NT2/D1 (cell line): ENCODE measurements around the gene NOS1.

Experiments used
- DNase-seq: peaks from one replicate; pipeline ENCODE4 v3.0.0-alpha.2; 2011; ENCODE audit warnings: low read depth, low spot score
- H3K27me3 ChIP-seq: 2 replicates; pipeline ENCODE4 v1.6.0; 2011; ENCODE audit warnings: mild to moderate bottlenecking; ENCODE audit not compliant: insufficient read length, insufficient read depth
- H3K36me3 ChIP-seq: 2 replicates; pipeline ENCODE4 v1.6.1; 2011; ENCODE audit warnings: mild to moderate bottlenecking, low read length, mixed read lengths; ENCODE audit not compliant: insufficient read depth, insufficient read length
- H3K4me1 ChIP-seq: 2 replicates; pipeline ENCODE4 v1.5.1; 2011; ENCODE audit not compliant: insufficient read depth, insufficient read length
- H3K4me3 ChIP-seq: 2 replicates; pipeline ENCODE4 v1.5.1; 2011; ENCODE audit warnings: low read depth; ENCODE audit not compliant: insufficient read length
- H3K9ac ChIP-seq: 2 replicates; pipeline ENCODE4 v1.6.0; 2011; ENCODE audit warnings: low read depth; ENCODE audit not compliant: insufficient read length
- H3K9me3 ChIP-seq: 2 replicates; pipeline ENCODE4 v1.5.1; 2011; ENCODE audit warnings: mild to moderate bottlenecking, low read length; ENCODE audit not compliant: insufficient read depth
- SUZ12 ChIP-seq: IDR thresholded peaks from 2 replicates; pipeline ENCODE4 v1.6.1; 2011; ENCODE audit not compliant: insufficient read length, insufficient read depth; ENCODE audit errors: extremely low read depth
- YY1 ChIP-seq: IDR thresholded peaks from 2 replicates; pipeline ENCODE4 v1.6.1; 2011; ENCODE audit not compliant: insufficient read length, insufficient read depth
- ZNF274 ChIP-seq: IDR thresholded peaks from 2 replicates; pipeline ENCODE4 v1.6.1; 2011; ENCODE audit warnings: mild to moderate bottlenecking, low read depth, low read length

Gene NOS1

GRCh38 chr12:117362391-117362790 is 965 bp upstream of the NOS1 start:
- Histone ChIP-seq H3K4me1 (no peaks in the 10 kb centered on the region), H3K36me3 (no peaks in the 10 kb centered on the region), H3K4me3 (no peak overlapping the region), H3K27me3 (peaks cover 84% of the 10 kb centered on the region), H3K9me3 (no peaks in the 10 kb centered on the region), H3K9ac (no peak overlapping the region)
- DNase-seq, result no peak
- no peak for TF ChIP-seq YY1
- TF ChIP-seq ZNF274, result no peak
- no peak for TF ChIP-seq SUZ12

GRCh38 chr12:117361905-117362304 is 479 bp upstream of the NOS1 start:
- H3K9me3 ChIP-seq, result no peaks in the 10 kb centered on the region
- no peaks in the 10 kb centered on the region for H3K4me1 ChIP-seq
- no peak overlapping the region for H3K9ac ChIP-seq
- H3K4me3 ChIP-seq, result no peak overlapping the region
- no peak for DNase-seq
- TF ChIP-seq ZNF274 (no peak), SUZ12 (no peak), YY1 (no peak)
- H3K27me3 ChIP-seq, result peaks cover 84% of the 10 kb centered on the region
- H3K36me3 ChIP-seq, result no peaks in the 10 kb centered on the region

- Histone ChIP-seq H3K9ac (peak overlapping the region; percentile 78), H3K4me1 (no peaks in the 10 kb centered on the region), H3K4me3 (peak overlapping the region; percentile 85), H3K9me3 (no peaks in the 10 kb centered on the region), H3K36me3 (no peaks in the 10 kb centered on the region), H3K27me3 (peaks cover 80% of the 10 kb centered on the region)
- TF ChIP-seq SUZ12 (peak; percentile 62), YY1 (no peak)
- no peak for DNase-seq
Measured at GRCh38 chr12:117360551-117361346, 677 bp downstream of the NOS1 start.

GRCh38 chr12:117360222-117360550 is 1.2 kb downstream of the NOS1 start:
- no peak for DNase-seq
- Histone ChIP-seq H3K27me3 (peaks cover 74% of the 10 kb centered on the region), H3K4me1 (no peaks in the 10 kb centered on the region), H3K9ac (peak overlapping the region; percentile 78), H3K4me3 (peak overlapping the region; percentile 85), H3K36me3 (no peaks in the 10 kb centered on the region), H3K9me3 (no peaks in the 10 kb centered on the region)
- TF ChIP-seq SUZ12 (no peak), ZNF274 (no peak), YY1 (no peak)

- Histone ChIP-seq H3K9me3 (no peaks in the 10 kb centered on the region), H3K36me3 (no peaks in the 10 kb centered on the region), H3K9ac (no peak overlapping the region), H3K27me3 (peaks cover 65% of the 10 kb centered on the region), H3K4me3 (no peak overlapping the region), H3K4me1 (no peaks in the 10 kb centered on the region)
- no peak for TF ChIP-seq YY1
- TF ChIP-seq SUZ12, result no peak
- no peak for TF ChIP-seq ZNF274
- DNase-seq, result no peak
Measured at GRCh38 chr12:117359029-117359845, 2.2 kb downstream of the NOS1 start.

- H3K36me3 ChIP-seq, result no peaks in the 10 kb centered on the region
- peaks cover 36% of the 10 kb centered on the region for H3K27me3 ChIP-seq
- H3K9me3 ChIP-seq, result no peaks in the 10 kb centered on the region
- H3K4me1 ChIP-seq, result peaks cover 4% of the 10 kb centered on the region
- TF ChIP-seq SUZ12, result no peak
- no peak for TF ChIP-seq YY1
- no peak for TF ChIP-seq ZNF274
- H3K4me3 ChIP-seq, result no peak overlapping the region
- no peak overlapping the region for H3K9ac ChIP-seq
- no peak for DNase-seq
Measured at GRCh38 chr12:117356048-117356447, 5.4 kb downstream of the NOS1 start.

- Histone ChIP-seq H3K36me3 (no peaks in the 10 kb centered on the region), H3K9ac (no peak overlapping the region), H3K4me1 (peaks cover 4% of the 10 kb centered on the region), H3K4me3 (no peak overlapping the region), H3K27me3 (peaks cover 6% of the 10 kb centered on the region), H3K9me3 (no peaks in the 10 kb centered on the region)
- DNase-seq, result no peak
- TF ChIP-seq SUZ12 (no peak), YY1 (no peak), ZNF274 (no peak)
Measured at GRCh38 chr12:117352883-117353282, 8.5 kb downstream of the NOS1 start.

- TF ChIP-seq ZNF274, result no peak
- no peak for TF ChIP-seq SUZ12
- TF ChIP-seq YY1, result no peak
- no peaks in the 10 kb centered on the region for H3K9me3 ChIP-seq
- DNase-seq, result no peak
Measured at GRCh38 chr12:117352206-117352605, 9.2 kb downstream of the NOS1 start.

More at GRCh38 chr12:117352206-117352605, 9.2 kb downstream of the NOS1 start:
- no peak overlapping the region for H3K4me3 ChIP-seq
- no peaks in the 10 kb centered on the region for H3K36me3 ChIP-seq
- peaks cover 4% of the 10 kb centered on the region for H3K4me1 ChIP-seq
- H3K9ac ChIP-seq, result no peak overlapping the region
- peaks cover 3% of the 10 kb centered on the region for H3K27me3 ChIP-seq
